ENCODE results near the gene MOB3A. TPM values are rescaled to one million over a fixed set of nuclear protein-coding genes. Genes with fewer than 3 reads are reported as not detected.
A peak's percentile ranks its signal among the peaks of the same experiment; 100 is the strongest.

The MOB3A gene
- total RNA-seq, 1 donor from 2014 or later: 88.5 TPM

DNA sequence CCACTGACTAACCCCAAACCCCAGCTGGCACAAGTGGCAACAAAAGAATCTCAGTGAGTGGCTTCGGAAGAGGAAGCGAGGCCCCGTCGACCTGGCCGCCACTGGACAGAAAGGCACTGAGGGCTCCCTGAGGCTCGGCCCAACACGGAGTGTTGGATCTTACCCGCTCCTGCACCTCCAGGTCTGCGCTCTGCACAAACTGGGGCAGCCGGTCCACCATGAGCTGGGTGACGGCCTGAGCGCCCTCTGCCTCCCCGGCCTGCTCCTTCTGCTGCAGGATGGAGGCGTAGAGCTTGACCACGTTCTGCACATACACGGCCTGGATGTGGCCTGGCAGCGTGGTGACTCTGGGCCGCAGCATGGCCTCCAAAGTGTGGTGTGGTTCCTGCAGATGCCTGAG is 22.3 kb upstream of the MOB3A start:
- Mint-ChIP-seq H3K27ac (ENCODE audit: unreplicated experiment) (no peak overlapping the region), H3K27me3 (ENCODE audit: unreplicated experiment) (peaks cover 8% of the 10 kb centered on the region), H3K4me3 (ENCODE audit: unreplicated experiment) (peak overlapping the region; percentile 59), H3K36me3 (ENCODE audit: low read depth, unreplicated experiment) (peaks cover 31% of the 10 kb centered on the region), H3K9me3 (ENCODE audit: unreplicated experiment) (no peaks in the 10 kb centered on the region), H3K4me1 (ENCODE audit: unreplicated experiment) (no peaks in the 10 kb centered on the region)
- no peak for TF ChIP-seq CTCF (IDR thresholded peaks at IDR 0.05; ENCODE audit: unreplicated experiment)
- DNase-seq (ENCODE audit: low spot score): no peak

GRCh38 chr19:2117215-2117960 is 21.3 kb upstream of the MOB3A start:
- Mint-ChIP-seq H3K4me1 (ENCODE audit: unreplicated experiment) (no peaks in the 10 kb centered on the region), H3K27ac (ENCODE audit: unreplicated experiment) (no peak overlapping the region), H3K9me3 (ENCODE audit: unreplicated experiment) (no peaks in the 10 kb centered on the region), H3K27me3 (ENCODE audit: unreplicated experiment) (peaks cover 10% of the 10 kb centered on the region), H3K36me3 (ENCODE audit: low read depth, unreplicated experiment) (peaks cover 34% of the 10 kb centered on the region), H3K4me3 (ENCODE audit: unreplicated experiment) (no peak overlapping the region)
- TF ChIP-seq CTCF (IDR thresholded peaks at IDR 0.05; ENCODE audit: unreplicated experiment): no peak
- DNase-seq (ENCODE audit: low spot score): no peak

- peaks cover 42% of the 10 kb centered on the region for H3K36me3 Mint-ChIP-seq (ENCODE audit: low read depth, unreplicated experiment)
- no peaks in the 10 kb centered on the region for H3K4me1 Mint-ChIP-seq (ENCODE audit: unreplicated experiment)
- DNase-seq (ENCODE audit: low spot score): no peak
Measured at GRCh38 chr19:2116507-2116906, 20.4 kb upstream of the MOB3A start.

DNA sequence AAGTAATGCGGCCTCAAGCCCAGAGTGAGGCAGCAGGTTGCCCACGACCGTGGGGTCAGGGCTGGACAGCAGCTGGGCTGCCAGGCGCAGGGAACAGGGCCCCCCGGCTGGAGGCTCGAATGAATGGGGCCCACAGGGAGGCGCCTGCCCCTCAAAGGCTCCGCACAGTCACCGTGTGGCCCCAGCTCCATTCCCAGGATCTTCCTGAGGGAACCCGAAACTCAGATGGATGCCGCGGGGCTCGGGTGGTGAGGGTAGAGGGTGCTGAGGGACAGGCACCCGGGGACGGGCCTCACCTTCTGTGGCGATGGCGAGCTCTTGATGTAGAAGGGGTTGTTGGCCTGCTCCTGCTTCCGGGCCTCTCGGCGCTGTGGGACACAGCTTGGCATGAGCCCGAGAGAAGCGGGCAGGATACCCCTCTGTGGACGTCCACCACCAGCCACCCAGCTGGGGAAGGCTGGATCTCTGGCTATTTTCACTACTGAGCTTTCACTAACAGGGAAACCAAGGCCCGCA is 19.8 kb upstream of the MOB3A start:
- no peak overlapping the region for H3K4me3 Mint-ChIP-seq (ENCODE audit: unreplicated experiment)
- DNase-seq (ENCODE audit: low spot score): no peak
- no peaks in the 10 kb centered on the region for H3K4me1 Mint-ChIP-seq (ENCODE audit: unreplicated experiment)
- peaks cover 39% of the 10 kb centered on the region for H3K36me3 Mint-ChIP-seq (ENCODE audit: low read depth, unreplicated experiment)
- H3K9me3 Mint-ChIP-seq (ENCODE audit: unreplicated experiment): no peaks in the 10 kb centered on the region
- peaks cover 12% of the 10 kb centered on the region for H3K27me3 Mint-ChIP-seq (ENCODE audit: unreplicated experiment)
- no peak for TF ChIP-seq CTCF (IDR thresholded peaks at IDR 0.05; ENCODE audit: unreplicated experiment)
- no peak overlapping the region for H3K27ac Mint-ChIP-seq (ENCODE audit: unreplicated experiment)

More at GRCh38 chr19:2116507-2116906, 20.4 kb upstream of the MOB3A start:
- Mint-ChIP-seq H3K27me3 (ENCODE audit: unreplicated experiment) (peaks cover 12% of the 10 kb centered on the region), H3K9me3 (ENCODE audit: unreplicated experiment) (no peaks in the 10 kb centered on the region), H3K27ac (ENCODE audit: unreplicated experiment) (no peak overlapping the region), H3K4me3 (ENCODE audit: unreplicated experiment) (no peak overlapping the region)
- TF ChIP-seq CTCF (IDR thresholded peaks at IDR 0.05; ENCODE audit: unreplicated experiment): no peak

GRCh38 chr19:2115324-2115723 is 19.2 kb upstream of the MOB3A start:
- Mint-ChIP-seq H3K36me3 (ENCODE audit: low read depth, unreplicated experiment) (peaks cover 33% of the 10 kb centered on the region), H3K9me3 (ENCODE audit: unreplicated experiment) (no peaks in the 10 kb centered on the region), H3K4me3 (ENCODE audit: unreplicated experiment) (no peak overlapping the region), H3K4me1 (ENCODE audit: unreplicated experiment) (no peaks in the 10 kb centered on the region), H3K27ac (ENCODE audit: unreplicated experiment) (no peak overlapping the region), H3K27me3 (ENCODE audit: unreplicated experiment) (peaks cover 12% of the 10 kb centered on the region)
- no peak for DNase-seq (ENCODE audit: low spot score)
- TF ChIP-seq CTCF (IDR thresholded peaks at IDR 0.05; ENCODE audit: unreplicated experiment): no peak
